ENCODE data around the gene ZFPM1.

Gene ZFPM1

DNA sequence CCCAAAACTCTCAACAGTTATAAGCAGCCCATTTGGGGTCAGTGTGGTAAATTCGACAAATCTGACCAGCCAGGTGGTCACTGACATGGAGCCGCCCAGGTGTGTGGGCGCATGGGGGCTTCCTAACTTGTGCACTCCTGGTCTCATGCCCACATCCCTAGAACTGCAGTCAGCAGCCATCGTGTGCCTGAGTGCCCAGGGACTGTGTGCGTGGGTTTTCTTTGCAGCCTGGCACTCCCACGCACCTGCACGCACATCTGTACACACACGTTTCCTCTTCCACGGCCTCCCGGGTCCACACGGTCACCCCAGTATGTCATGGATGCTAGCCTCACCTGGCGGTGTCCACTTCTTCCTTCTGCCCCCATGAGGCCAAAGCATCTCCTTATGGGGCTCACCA, 78.3 kb downstream of the ZFPM1 start:
- no peak for DNase-seq

DNA sequence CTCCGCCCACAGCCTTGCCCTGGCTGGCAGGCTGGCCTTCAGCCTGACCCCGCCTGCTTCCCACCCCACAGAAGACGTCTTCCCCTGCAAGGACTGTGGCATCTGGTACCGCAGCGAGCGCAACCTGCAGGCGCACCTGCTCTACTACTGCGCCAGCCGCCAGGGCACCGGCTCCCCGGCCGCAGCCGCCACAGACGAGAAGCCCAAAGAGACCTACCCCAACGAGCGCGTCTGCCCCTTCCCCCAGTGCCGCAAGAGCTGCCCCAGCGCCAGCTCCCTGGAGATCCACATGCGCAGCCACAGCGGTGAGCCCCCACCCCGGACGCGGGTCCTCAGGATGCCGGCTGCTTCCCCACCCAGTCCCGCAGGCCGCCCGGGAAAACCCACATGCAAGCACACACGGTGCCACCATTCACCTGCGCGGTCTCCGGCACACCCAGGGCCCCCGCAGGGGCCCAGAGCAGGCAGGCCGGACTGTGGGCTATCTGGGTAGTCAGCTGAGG, 78.9 kb downstream of the ZFPM1 start:
- DNase-seq: no peak

DNA sequence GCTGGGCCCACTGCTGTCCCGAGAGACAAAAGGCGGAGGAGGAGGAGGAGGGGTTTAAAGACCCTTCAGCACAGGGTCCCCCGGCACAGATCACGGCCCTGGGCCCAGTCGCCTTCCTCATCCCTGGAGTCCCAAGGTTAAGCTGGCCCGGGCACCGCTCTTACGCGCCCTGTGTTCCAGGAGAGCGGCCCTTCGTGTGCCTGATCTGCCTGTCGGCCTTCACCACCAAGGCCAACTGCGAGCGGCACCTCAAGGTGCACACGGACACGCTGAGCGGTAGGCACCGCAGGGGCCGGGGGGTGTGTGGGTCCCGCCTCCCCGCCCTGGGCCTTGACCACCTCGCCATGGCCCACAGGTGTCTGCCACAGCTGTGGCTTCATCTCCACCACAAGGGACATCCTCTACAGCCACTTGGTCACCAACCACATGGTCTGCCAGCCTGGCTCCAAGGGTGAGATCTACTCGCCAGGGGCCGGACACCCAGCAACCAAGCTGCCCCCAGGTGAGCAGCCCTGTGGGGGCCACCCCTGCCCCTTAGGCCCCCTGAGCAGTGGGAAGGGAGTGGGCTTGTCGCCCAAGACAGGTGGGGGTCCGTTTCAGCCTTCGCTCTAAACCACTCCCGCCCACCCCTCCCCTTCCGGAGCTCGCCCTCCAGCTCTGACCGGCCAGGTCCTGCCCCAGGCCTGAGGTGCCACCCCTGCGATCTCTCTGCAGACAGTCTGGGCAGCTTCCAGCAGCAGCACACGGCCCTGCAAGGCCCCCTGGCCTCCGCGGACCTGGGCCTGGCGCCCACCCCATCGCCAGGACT, 79.6 kb downstream of the ZFPM1 start:
- no peak for DNase-seq

DNA sequence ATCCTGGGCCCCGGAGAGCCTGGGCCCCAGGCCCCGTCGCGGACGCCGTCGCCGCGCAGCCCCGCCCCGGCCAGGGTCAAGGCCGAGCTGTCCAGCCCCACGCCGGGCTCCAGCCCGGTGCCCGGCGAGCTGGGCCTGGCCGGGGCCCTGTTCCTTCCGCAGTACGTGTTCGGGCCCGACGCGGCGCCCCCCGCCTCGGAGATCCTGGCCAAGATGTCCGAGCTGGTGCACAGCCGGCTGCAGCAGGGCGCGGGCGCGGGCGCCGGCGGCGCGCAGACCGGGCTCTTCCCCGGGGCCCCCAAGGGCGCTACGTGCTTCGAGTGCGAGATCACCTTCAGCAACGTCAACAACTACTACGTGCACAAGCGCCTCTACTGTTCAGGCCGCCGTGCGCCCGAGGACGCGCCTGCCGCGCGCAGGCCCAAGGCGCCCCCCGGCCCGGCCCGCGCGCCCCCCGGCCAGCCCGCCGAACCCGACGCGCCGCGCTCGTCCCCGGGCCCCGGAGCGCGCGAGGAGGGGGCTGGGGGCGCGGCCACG, 80.4 kb downstream of the ZFPM1 start:
- DNase-seq: no peak

DNA sequence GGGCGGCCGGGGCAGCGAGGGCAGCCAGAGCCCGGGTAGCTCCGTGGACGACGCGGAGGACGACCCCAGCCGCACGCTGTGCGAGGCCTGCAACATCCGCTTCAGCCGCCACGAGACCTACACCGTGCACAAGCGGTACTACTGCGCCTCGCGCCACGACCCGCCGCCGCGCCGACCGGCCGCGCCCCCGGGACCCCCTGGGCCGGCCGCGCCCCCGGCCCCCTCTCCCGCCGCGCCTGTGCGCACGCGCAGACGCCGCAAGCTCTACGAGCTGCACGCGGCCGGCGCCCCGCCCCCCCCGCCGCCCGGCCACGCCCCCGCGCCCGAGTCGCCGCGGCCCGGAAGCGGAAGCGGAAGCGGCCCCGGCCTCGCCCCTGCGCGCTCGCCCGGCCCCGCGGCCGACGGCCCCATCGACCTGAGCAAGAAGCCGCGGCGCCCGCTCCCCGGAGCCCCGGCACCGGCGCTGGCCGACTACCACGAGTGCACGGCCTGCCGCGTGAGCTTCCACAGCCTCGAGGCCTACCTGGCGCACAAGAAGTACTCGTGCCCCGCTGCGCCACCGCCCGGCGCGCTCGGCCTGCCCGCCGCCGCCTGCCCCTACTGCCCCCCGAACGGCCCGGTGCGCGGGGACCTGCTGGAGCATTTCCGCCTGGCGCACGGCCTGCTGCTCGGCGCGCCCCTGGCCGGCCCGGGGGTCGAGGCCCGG, 81.0 kb downstream of the ZFPM1 start:
- no peak for DNase-seq

DNA sequence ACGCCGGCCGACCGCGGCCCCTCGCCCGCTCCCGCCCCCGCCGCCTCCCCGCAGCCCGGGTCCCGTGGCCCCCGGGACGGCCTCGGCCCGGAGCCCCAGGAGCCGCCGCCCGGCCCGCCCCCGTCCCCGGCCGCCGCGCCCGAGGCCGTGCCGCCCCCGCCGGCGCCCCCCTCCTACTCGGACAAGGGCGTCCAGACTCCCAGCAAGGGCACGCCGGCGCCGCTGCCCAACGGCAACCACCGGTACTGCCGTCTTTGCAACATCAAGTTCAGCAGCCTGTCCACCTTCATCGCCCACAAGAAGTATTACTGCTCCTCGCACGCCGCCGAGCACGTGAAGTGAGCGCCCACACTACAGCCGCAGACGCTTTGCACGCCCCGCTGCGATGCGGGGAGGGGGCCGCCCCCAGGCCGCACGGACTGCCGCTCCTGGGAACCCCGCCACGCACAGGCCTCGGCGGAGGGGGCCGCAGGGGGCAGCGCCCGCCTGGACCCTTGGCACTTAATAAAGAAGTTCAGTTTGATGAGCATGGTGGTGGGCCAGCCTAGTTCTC, 81.6 kb downstream of the ZFPM1 start:
- DNase-seq: no peak

DNA sequence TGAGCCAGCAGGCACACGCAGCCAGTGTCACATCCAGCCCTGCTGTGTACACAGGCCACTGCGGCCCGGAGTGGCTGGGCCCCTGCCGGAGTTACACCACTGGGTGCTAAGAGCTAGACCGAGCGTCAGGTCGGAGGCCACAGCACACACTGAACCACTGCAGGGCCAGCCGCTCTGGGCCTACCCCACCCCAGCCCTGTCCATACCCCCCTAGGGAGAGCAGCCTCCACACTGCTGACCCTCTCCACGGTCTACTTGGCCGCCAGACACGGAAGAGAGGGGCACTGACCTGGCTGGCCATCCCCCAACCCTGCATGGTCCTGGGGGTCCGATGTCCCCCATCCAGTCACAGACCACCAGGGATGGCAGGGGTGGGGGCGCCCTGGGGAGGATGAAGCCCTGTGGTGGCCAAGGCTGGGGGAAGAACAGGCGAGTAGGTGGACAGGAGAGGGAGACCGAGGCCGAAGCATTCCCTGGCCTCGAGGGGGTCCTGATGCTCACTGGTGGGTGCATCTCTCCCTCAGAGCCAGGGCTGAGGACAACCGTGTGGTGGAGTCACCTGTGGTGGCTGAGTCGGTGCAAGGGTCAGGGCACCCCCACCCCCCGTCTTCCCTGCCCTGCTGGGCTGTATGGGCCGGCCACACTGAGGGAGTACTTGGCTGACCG, 82.2 kb downstream of the ZFPM1 start:
- no peak for DNase-seq

DNA sequence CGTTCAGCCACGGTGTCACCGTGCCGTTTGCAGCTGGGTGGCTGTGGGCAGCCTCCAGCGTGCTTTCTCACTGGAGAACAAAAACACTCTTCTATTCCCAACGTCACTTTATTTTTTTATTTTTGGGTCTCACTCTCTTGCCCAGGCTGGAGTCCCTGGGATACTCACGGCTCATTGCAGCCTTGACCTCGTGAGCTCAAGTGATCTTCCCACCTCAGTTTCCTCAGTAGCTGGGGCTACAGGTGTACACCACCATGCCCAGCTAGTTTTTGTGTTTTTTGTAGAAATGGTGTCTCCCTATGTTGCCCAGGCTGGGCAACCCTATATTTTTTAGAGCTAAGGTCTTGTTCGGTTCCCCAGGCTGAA, 82.8 kb downstream of the ZFPM1 start:
- no peak for DNase-seq

DNA sequence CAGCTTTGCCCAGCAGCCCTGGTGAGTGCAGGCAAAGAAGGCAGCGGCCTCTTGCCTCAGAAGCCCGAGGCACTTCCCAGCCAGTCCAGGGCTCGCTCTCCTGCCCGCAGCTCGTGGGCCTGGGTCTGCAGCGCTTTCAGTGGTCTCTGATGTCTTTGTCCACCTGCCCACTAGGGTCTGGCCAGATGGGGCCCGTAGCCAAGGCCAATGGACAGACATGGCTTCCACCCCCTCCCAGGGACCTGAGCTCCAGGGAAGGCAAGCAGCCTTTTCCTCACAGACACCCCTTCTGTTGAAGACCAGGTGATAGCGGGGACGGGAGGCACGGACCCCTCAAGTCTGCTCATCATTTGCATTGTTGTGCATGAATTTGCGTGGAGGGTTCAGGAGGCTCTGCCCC, 83.4 kb downstream of the ZFPM1 start:
- DNase-seq: no peak

DNA sequence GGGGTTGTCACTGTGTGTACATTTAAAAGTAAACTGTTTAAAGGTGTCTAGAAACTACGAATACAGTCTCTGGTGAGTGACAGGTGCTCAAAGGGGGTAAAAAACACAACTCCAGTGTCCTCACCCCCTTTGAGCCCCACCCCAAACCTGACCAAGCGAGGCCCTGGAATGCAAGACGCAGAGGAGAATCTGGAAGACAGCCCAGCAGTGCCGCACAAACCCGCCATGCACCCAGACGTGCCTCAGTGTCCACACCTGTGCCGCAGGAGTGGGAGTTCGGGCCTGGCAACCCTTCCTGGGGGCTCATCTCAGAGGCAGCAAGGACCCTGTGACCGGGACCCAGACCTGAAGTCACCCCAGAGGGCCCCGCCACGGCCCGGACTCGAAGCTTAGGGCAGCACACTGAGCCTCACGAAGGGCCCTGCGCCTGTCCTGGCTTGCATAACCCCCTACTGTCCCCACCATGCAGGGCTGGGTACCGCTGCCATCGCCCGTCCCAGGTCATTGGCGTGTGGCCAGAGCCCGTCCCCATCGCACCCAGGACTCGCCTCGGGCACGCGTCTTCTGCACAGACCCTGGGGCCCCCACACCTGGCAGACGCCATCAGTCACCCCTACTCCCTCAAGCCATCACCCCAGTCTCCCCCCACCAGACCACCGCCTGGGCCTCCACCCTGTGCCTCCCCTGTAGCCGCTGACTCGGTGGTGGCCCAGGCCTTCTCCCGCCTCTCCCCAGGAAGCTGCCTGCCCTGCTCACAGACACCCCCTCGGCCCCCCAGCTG, 84.1 kb downstream of the ZFPM1 start:
- no peak for DNase-seq

DNA sequence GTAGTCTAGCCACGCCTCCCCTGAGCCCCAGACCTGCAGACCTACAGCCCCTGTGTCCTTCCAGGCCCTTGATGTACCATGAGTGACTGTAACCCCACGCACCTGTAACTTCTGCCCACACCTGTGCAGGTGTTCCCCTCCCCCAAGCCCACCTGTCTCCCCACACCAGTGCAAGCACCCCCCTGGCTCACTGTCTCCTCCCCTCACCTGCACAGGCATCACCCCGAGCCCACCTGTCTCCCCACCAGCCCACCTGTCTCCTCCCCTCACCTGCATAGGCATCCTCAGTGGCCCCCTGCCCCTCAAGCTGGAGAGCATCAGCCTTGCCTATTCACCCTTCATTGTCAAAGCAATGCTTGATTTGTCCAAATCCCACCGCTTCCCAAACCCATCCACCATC, 84.8 kb downstream of the ZFPM1 start:
- DNase-seq: no peak

DNA sequence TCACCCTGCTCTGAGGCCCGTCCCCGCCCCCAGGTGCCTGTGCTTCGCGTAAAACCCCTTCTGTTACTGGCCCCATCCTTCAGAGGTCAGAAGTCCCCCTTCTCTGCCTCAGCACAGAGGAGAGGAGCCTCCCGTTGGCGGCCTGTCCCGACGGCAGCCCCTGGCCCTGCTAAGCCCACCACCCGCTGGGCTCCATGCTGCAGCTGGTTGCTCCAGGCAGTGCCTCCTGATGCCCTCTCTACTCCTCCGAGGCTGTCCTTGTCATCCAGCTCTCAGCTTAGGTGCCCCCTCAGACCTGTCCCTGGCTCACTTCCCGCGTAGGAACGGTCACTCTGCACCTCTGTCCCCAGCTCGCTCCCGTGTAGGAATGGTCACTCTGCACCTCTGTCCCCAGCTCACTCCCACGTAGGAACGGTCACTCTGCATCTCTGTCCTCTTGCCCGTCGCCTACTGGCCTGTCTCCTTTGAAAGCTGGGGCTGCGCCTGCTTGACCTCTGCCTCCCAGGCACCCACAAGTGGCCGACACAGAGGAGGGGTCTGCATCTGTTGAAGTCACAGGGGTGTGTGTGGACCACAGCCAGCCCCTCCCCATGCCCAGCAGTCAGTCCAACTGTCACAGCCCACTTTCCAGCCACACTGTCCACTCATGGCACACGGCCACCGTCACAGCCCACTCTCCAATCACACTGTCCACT, 85.4 kb downstream of the ZFPM1 start:
- DNase-seq: no peak

DNA sequence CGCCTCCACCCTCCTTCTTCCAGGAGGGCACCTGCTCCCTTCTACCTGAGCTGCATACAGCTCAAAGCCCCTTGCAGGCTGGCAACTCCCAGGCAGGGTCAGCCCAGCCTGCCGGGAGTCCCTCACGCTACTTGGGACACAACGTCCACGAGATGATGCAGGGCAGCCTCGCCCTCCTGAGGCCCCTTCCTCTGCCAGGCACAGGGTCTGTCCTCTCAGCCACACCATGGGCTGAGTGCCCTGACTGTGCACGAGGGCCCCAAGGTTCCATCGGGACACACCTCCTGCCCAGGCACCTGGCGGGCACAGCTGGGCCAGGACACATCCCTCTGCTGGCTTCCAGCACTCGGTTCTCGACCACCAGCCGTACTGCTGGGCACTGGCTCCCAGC, 86.2 kb downstream of the ZFPM1 start:
- no peak for DNase-seq

DNA sequence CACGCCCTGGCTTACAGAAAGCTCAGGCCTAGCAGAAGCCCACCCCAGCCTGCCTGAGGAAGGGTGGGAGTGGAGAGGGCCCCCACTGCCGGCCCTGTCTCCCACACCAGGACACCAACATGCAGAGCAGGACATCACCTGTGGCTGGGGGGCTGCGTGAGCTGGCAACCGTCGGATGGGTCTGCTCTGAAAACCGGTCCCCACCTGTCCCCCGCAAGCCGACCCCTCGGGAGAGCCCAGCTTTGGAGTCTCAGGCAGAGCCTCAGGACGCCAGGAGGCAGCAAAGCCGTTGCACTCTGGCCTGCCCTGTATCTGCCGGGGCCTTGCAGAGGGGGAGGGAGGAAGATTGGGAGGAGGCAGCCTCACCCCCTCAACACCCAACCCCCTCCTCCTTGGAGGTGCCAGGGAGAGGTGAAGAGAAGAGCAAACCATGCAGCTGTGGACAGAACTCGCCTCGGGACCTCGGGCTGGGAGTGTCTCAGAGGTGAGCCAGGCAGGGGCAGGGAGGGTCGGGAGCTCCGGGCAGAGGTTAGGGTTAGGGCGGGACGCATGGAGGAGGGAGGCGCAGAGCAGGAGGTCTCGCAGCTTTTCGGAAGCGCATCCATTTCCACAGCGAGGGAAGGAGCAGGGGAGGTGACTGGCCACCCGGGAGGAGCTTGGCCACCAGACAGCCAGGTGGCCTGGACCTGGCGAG, 86.7 kb downstream of the ZFPM1 start:
- DNase-seq: no peak

DNA sequence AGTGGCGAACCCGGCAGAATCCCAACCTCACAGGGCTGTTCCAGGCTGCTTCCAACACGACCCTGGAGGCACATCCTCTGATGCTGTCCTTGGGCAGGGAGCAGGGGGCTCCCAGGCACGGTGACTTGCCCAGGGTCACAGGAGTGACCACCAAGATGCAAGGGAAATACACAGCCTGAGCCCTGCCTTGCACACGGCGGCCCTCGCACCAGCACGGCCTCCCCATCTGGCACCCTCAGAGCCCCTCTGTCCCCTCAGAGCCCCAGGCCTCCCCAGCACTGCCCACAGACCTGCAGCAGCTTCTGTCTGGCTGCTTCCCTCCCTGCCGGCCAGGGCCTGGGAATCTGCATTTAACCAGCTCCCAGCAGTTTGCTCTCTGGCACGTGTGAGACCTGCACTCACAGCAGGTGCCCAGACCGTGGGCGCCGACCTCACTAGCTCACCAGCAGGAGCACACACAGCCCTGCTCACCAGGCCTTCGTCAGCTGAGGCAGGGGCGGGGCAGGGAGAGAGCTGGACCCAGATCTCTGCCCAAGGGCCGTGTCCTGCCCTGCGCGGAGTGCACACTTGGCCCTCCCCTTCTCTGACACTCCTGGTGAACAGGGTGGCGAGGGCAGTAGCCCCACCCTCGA, 87.4 kb downstream of the ZFPM1 start:
- no peak for DNase-seq

DNA sequence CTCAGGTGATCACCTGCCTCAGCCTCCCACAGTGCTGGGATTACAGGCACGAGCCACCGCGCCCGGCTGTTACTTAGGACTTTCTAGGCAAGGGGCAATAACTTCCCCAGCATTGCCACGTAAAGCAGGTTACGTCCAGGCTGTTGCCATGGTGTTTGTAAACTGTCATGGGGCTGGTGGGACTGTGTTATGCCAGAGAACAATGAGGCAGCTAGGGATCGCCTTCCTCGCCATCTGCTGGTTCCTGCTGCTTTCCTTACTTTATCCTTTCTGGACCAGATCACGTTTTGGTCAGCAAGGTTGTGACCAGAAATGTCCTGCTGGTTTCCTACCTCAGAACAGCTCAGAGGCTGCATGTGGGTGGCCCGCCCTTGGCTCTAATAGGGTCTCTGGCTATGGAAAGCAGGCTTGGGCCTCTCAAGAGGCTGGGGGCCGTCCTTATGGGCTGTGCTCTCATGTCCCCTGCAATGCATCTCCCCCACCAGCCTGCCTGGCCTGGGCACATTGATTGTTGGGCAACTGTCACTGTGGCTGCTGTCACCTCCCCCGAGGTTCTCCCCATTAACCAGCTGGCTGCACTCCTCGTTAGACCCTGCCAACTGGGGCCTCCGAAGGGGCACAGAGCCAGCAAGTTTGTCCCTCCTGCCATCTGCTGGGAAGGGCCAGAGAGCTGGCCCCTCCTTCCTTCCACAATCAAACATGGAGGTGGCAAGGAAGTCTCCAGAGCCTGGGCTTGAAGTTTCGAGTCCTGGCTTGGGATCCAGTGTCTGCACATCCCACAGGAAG, 88.9 kb downstream of the ZFPM1 start:
- no peak for DNase-seq

DNA sequence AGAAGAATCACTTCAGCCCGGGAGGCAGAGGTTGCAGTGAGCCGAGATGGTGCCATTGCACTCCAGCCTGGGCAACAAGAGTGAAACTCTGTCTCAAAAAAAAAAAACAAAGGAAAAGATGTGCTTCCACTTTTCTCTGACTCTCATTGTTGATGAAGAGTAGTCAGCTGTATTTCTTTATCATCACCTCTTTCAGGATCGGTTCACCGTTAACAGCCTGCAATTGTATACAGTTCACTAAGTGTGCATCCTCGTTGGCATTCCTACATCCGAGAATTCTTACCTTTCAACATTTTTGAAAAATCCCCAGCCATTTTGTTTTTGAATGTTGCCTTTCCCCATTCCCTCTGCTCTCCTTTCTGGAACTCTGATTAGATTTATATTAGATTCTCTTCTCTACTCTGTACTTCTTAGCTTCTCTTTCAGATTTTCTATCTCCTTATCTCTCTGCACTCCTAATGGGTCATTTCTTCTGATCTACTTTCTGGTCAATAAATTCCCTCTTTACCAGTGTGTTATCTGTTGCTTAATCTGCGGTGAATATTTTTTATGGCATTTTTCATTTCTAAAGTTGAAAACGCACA, 90.2 kb downstream of the ZFPM1 start:
- DNase-seq: no peak

DNA sequence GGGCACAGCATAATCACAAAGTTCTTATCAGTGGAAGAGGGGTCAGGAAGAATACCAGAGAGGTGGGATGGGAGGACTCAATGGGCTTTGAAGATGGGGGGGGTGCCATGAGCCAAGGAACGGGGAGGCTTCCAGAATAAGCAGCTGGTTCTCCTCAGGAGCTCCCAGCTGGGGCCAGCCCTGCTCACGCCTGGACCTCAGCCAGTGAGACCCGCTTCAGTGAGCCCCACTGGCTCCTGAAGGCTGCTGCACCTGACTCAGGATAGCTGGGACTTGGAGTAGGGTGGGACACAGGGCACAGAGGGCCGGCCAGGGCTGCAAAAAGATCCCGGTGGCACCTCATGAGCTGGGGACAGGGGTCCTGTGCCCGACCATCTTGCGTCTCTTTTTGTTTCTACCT, 92.7 kb downstream of the ZFPM1 start:
- no peak for DNase-seq

DNA sequence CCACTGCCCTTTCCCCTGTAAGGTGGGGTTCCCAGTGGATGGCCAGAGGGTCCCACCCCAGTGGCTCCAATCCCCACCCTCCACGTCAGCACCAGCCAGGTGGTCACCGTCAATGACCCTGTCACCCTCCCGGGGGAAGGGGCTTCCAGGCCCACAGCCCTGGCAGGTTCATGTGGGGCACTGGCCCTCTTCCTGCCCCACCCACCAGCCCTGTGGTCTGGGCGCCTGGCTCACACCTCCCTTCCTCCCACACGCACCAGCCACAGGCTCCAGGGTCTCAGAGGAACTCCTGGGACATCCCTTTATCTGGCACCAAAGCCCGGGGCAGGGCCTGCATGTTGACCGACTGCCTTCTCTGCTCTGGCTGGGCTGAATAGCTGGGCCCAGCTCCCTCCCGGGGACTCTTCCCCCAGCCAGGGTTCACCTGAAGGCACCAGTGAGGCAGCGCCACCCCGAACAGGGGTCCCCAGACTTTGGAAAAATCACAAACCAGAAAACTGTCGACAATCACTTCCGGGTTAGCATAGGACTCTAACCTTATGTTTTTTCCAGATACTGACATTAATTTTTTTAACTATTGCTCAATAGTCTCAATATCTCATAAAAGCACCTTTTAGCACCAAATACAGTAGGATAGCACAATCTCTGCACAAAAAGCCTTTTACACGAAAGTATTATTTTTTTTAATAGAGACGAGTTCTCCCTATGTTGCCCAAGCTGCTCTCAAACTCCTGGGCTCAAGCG, 95.2 kb downstream of the ZFPM1 start:
- no peak for DNase-seq
